BJ (cell line): ENCODE data around the gene IPCEF1. TPM values are rescaled to one million over a fixed set of nuclear protein-coding genes. Genes with fewer than 3 reads are reported as not detected.
"Not testable (repeated sequence)": the region's sequence is repeated elsewhere in the genome, so short reads cannot be mapped to it uniquely, and the experiment has no call there.

Experiments
- CTCF ChIA-PET: fragments of 350-600 bp; formaldehyde crosslinking; extraction: SDS; loops from one replicate; lab custom pipeline; 2021; ENCODE audit warnings: antibody characterized with exemption, inconsistent platforms; lab: Yijun Ruan, JAX
- POLR2A ChIA-PET: fragments of 300-600 bp; sonication (Branson Sonifier 250); formaldehyde crosslinking; extraction: SDS; loops from one replicate; lab custom pipeline; 2021; ENCODE audit warnings: antibody characterized with exemption; lab: Charles Lee
- DNase-seq: peaks from one replicate; pipeline ENCODE4 v3.0.0-alpha.2; 2011; ENCODE audit warnings: low read depth
- H3K27me3 ChIP-seq: 2 replicates; pipeline ENCODE4 v1.6.0; 2011; ENCODE audit warnings: low read length; ENCODE audit not compliant: control insufficient read depth, insufficient read depth
- H3K36me3 ChIP-seq: 2 replicates; pipeline ENCODE4 v1.5.1; 2011; ENCODE audit warnings: low read length; ENCODE audit not compliant: control insufficient read depth, insufficient read depth
- H3K4me3 ChIP-seq: 2 replicates; pipeline ENCODE4 v1.5.1; 2011; ENCODE audit warnings: low read depth, mild to moderate bottlenecking, control low read depth, low read length
- polyA plus RNA-seq: library from polyadenylated mRNA; depleted of rRNA; stranded (reverse); fragments of >200 nt; gene quantifications from 2 replicates; pipeline ENCODE4 v1.2.3, GENCODE V29; 2011
- TF ChIP-seq, protein P1 (sequence below): IDR thresholded peaks from 2 replicates; pipeline ENCODE4 v1.5.1; 2011; ENCODE audit warnings: low read depth, mild to moderate bottlenecking, control low read depth, inconsistent platforms, low read length, moderate library complexity; ENCODE audit not compliant: insufficient read depth

The IPCEF1 gene
- polyA plus RNA-seq, 1 experiment: 0.02 TPM

- no peak overlapping the region for H3K4me3 ChIP-seq
- no peak for DNase-seq
- ChIA-PET POLR2A (no interaction called here), CTCF (interaction anchor here (1.2 kb wide), 1 partner anchor 43 kb away, joined by 4 read pairs; no protein-coding TSS in a partner anchor)
- no peaks in the 10 kb centered on the region for H3K27me3 ChIP-seq
- TF ChIP-seq, protein P1, sequence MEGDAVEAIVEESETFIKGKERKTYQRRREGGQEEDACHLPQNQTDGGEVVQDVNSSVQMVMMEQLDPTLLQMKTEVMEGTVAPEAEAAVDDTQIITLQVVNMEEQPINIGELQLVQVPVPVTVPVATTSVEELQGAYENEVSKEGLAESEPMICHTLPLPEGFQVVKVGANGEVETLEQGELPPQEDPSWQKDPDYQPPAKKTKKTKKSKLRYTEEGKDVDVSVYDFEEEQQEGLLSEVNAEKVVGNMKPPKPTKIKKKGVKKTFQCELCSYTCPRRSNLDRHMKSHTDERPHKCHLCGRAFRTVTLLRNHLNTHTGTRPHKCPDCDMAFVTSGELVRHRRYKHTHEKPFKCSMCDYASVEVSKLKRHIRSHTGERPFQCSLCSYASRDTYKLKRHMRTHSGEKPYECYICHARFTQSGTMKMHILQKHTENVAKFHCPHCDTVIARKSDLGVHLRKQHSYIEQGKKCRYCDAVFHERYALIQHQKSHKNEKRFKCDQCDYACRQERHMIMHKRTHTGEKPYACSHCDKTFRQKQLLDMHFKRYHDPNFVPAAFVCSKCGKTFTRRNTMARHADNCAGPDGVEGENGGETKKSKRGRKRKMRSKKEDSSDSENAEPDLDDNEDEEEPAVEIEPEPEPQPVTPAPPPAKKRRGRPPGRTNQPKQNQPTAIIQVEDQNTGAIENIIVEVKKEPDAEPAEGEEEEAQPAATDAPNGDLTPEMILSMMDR: no peak
- H3K36me3 ChIP-seq: no peaks in the 10 kb centered on the region
These were observed 160.2 kb downstream of the IPCEF1 start for GRCh38 chr6:154196333-154196885.

DNA sequence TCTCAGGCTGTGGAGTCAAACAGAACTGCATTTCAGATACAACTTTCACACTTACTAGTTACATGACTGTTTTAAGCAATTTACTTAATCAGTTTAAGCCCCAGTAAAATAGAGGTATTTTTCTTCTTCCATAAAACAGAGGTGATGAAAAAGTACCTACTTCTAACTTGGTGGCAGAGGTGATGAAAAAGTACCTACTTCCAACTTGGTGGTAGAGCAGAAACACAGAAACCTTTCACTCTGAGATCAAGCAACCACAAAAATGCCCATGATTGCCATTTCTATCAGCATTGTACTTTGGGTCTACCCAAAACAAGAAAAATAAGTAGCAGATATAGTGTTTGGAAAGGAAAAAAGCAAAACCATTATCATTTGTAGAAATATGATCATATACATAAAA is 168.9 kb downstream of the IPCEF1 start:
- no peaks in the 10 kb centered on the region for H3K27me3 ChIP-seq
- no peak overlapping the region for H3K4me3 ChIP-seq
- TF ChIP-seq, protein P1: no peak
- ChIA-PET POLR2A (no interaction called here), CTCF (no interaction called here)
- DNase-seq: no peak
- no peaks in the 10 kb centered on the region for H3K36me3 ChIP-seq

DNA sequence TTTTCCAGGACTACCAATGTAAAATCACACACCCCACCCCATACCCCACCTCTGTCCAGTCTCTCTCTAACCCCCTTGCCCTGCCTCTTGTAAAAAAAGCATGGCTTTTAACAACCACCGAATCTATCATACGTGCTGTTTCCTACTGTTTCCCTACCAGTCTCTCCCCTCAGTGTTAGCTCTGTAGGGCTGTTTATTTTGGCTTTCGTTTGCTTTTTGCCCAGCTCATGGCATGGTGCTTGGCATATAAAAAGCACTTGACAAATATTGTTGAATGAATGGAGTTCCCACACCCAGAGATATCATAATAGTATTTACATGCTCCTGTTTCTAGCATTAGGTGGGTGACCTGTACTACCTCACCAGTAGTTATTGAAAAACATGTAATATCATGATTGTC is 169.4 kb downstream of the IPCEF1 start:
- Histone ChIP-seq H3K4me3 (no peak overlapping the region), H3K27me3 (no peaks in the 10 kb centered on the region), H3K36me3 (no peaks in the 10 kb centered on the region)
- CTCF ChIA-PET: no interaction called here
- no peak for DNase-seq
- POLR2A ChIA-PET: no interaction called here
- TF ChIP-seq, protein P1: no peak

DNA sequence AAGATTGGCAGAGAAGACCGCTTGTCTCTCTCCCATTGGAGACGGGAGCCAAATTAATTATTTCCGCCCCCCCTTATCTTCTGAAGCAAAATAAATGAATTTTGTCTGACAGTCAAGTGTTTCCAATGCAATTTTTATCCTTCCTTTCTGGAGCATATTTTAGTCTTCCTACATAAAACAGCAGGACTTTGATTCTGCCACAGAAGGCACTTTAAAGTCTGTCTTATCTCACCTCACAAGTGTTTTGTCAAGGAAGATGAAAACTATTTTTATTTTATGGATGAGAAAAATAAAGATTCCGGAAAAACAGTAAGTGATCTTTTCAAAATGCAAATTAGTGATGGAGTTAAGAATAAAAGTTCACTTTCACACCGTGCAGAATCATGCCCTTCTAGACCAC is 177.2 kb downstream of the IPCEF1 start:
- ChIA-PET POLR2A (no interaction called here), CTCF (no interaction called here)
- no peak for DNase-seq
- Histone ChIP-seq H3K27me3 (no peaks in the 10 kb centered on the region), H3K4me3 (no peak overlapping the region), H3K36me3 (no peaks in the 10 kb centered on the region)
- TF ChIP-seq, protein P1: no peak

GRCh38 chr6:154172393-154172792 is 184.2 kb downstream of the IPCEF1 start:
- CTCF ChIA-PET, H3K36me3 ChIP-seq, H3K4me3 ChIP-seq, DNase-seq, POLR2A ChIA-PET, H3K27me3 ChIP-seq: not testable (repeated sequence)

- CTCF ChIA-PET: no interaction called here
- Histone ChIP-seq H3K4me3 (no peak overlapping the region), H3K36me3 (no peaks in the 10 kb centered on the region), H3K27me3 (no peaks in the 10 kb centered on the region)
- POLR2A ChIA-PET: no interaction called here
- TF ChIP-seq, protein P1: no peak
- DNase-seq: no peak
These were observed 186.5 kb downstream of the IPCEF1 start for GRCh38 chr6:154170106-154170505.
